HG02798 (cell line): ENCODE measurements around the gene TEX2.

Experiments
- ATAC-seq: cut with Tn5 transposase; IDR thresholded peaks from one replicate; pipeline ENCODE4 v1.9.1; 2021; ENCODE audit warnings: mild to moderate bottlenecking; ENCODE audit not compliant: unreplicated experiment, poor library complexity

TEX2 gene

DNA sequence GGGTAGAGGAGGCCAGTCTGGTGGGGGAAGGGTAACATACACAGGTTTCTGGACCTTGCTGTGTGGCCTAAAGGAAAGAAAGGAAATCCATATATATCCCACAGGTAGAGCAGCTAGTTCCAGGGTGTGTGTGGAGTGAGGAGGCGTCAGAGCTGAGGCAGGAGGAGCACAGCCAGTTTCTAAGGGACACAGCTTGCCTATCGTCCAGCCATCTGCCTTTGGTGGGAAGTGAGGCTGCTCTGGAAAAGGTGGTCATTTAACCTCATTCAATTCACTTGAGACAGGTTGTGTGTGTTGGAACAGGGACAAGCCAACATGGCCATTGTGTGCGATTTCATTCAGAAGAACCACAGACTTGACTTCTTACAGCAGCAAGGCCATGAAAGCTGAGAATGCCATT lies 96.2 kb downstream of the TEX2 start:
- no peak for ATAC-seq

GRCh38 chr17:64165347-64165746 lies 97.7 kb downstream of the TEX2 start:
- ATAC-seq: no peak

DNA sequence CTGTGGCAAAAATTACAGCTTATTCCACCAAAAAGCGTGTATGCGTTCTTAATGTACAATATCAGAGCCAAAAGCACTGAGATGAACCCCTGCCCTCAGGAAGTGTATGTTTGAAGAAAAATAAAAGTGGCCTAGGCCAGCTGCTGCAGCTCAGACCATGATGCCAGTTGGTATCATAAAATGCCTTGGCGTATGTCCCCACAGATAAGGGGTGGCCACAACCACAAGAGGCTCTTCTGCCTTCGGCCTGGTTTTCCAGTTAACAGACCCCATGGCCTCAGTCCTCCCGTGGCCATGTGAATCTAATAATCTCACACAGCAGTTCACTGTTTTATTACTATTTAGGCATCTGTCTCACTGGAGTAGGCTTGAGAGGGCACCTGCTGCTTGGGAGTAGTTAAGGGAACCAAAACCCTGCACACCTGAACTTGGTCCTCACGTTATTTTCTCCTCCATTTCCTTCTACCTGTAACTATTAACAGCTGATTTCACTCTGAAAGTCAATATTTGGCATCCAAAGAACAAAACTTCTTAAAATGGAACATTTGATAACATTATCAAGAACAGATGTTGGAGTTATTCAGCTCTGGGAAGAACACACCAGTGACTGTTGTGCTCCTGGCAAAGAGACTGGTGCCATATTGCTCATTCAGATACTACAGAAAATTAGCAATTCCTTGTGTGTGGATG lies 98.3 kb downstream of the TEX2 start:
- ATAC-seq: no peak

DNA sequence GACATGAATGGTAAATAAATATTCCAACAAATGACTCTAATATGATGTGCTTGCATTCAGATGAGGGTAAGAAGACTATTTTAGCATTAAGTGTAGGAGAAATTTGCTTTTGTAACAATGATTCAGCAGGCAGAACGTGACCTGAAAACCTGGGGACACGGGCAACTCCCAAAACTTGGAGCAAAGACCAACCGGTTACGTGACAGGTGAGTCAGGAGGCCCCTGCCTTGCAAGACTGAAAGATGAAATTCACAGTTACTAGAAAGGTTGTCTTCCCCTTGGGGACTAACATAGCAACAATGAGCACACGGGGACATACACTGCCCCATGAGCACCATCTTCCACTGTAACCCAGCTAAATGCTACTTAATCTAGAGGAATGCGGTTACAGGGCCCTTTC lies 99.6 kb downstream of the TEX2 start:
- ATAC-seq: no peak

GRCh38 chr17:64162554-64162953 lies 100.5 kb downstream of the TEX2 start:
- ATAC-seq: no peak

GRCh38 chr17:64161380-64162176 lies 101.5 kb downstream of the TEX2 start:
- no peak for ATAC-seq

- no peak for ATAC-seq
Measured at GRCh38 chr17:64160378-64160777, 102.7 kb downstream of the TEX2 start.

- ATAC-seq: no peak
Measured at GRCh38 chr17:64158831-64159590, 104.0 kb downstream of the TEX2 start.

- ATAC-seq: no peak
Measured at GRCh38 chr17:64158406-64158805, 104.7 kb downstream of the TEX2 start.

DNA sequence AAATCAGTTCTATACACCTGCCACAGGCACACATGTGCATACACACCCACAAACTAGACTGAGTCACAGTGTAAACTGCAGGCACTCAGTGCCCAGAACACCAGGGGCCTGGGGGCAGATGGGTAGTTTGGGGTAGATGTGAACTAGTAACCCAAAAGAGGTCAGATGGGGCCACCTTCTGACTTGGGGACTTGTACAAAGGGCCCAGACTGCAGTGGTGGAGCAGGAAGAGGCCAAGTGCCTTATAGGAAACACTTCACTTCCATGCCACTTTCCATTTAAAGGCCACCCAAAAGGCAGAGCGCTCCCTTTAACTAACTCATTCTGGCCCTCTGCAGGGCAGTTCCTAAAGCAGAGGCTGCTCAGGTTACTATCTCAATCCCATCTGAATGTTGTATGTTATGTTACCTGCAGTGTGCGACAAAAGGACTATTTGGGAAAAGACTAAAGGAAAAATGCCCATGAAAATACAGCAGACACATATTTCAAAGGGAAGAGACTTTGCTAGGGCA lies 105.3 kb downstream of the TEX2 start:
- ATAC-seq: no peak

- ATAC-seq: no peak
Measured at GRCh38 chr17:64156670-64157069, 106.4 kb downstream of the TEX2 start.

DNA sequence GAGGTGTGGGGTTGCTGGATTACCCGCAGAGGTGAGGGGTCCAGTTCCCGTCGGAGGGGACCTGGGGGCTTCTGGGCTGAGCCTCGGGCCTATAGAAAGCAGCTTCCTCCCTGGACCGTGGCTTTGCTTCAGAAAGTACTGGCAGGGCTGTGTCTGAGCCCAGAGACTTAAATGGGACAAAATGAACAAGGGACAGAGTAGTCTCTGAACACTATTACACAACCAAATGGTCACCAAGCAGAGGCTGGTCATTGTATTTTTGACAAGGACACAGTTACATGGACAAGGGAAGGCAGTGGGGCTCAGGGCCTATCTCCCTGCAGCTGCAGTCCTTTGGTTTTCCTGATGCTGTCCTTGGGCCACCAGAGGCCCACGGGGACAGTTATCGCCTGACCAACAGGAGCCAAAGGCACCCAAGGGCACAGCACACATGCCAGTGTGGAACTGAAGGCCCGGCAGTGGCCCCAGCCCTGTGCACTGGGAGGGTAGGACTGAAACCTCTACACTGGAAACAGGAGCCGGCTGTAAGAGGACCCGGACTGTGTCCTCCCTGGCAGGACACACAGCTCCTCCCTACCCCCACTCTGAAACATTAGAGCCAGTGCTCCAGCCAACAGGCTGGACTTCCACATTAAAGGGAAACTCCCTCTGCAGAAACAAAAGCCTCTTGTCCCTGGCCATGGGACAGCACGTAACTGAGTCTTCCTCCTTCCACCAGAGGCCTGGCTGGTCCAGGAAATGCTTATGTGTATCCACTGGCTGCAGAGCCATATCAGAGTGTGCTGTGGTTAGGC lies 107.1 kb downstream of the TEX2 start:
- no peak for ATAC-seq

GRCh38 chr17:64155129-64155528 lies 107.9 kb downstream of the TEX2 start:
- ATAC-seq: no peak

DNA sequence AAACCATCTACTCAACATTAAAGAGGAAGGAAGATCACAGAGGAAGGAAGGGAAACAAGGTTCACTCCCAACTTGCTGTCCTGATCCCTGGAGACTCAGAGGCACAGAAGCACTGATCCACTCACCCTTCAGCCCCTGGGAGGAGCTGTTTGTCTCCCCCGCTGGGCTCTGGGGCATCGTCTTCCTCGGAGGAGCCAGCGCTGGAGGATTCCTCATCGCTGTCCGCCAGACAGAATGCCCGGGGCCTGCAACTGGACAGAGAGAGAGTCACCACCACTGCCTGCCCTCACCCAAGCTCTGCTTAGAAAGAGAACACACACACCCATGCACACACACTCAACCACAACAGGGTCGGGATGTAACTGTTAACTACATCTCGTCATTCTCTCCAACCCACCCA lies 108.3 kb downstream of the TEX2 start:
- no peak for ATAC-seq

DNA sequence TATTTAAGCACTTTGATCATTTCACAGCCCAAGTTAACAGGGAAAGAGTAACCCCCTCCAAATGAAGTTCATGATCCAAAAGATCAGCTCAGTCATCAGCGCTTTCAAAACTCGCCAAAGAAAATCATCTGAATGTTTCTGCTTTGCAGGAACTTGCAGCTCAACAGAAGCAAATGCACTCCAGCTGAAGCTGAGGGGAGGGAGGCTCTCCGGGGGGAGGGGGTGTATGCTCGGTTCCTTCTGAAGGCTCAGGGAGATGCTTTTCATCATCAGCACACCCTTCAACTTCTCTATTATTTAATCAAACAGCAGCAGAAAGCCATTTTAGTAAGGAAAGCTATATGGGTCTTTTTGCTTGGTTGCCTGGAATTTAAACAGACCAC lies 108.8 kb downstream of the TEX2 start:
- no peak for ATAC-seq

DNA sequence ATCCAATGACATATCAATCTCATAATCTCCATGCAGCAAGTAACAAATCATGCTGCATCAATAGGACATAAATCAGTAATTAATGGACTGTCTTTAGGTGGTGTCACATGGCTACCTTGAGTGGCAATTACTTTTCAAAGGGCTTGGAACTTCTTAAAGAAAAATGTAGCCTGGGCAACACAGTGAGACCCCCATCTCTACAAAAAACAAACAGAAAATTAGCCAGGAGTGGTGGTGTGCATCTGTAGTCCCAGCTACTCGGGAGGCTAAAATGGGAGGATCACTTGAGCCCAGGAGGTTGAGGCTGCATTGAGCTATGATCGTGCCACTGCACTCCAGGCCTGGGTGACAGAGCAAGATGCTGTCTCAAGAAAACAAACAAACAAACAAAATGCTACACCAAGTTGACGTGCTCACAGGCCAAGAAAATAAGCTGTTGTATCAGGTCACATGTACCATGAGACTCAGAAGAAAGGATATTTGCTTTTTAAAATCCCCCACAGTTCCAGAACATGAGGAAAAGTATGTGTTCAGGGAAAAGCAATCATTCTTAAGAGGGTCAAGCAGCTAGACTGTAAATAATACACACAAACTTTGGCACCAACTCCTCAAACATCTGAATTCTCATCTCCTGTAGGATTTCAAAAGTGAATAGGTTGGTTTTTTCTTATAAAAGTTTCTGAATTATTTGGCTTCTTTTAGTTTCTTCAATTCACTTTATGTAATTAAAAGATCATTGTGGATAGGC lies 109.3 kb downstream of the TEX2 start:
- no peak for ATAC-seq

GRCh38 chr17:64152428-64153125 lies 110.5 kb downstream of the TEX2 start:
- ATAC-seq: no peak

DNA sequence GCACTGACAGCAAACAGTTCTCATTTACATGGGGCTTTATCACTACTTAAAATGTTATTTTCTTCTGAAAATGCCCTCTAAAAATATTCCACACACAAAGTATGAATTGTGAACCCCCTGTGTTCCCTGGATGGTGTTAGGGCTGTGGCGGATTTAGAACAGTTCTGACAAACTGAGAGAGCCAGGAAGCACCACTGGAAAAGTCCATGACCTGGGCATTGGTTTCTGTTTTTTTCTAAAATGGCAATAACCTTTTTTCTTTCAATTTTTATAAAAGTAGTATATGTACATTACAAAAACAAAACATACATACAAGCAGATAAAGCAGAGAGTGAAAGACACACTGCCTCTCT lies 112.1 kb downstream of the TEX2 start:
- no peak for ATAC-seq
